HEK293 (cell line): ENCODE results near the gene CSNK1E.

Experiments used
- AEBP2 ChIP-seq: fragments of 450-650 bp; formaldehyde crosslinking; IDR thresholded peaks from 2 replicates; pipeline ENCODE4 v1.5.1; 2016; ENCODE audit warnings: missing biosample characterization, missing genetic modification characterization, borderline replicate concordance
- KLF16 ChIP-seq: fragments of 450-650 bp; formaldehyde crosslinking; IDR thresholded peaks from 2 replicates; pipeline ENCODE4 v1.5.1; 2017; ENCODE audit warnings: missing biosample characterization, missing genetic modification characterization
- RBAK ChIP-seq: fragments of 450-650 bp; formaldehyde crosslinking; IDR thresholded peaks from 2 replicates; pipeline ENCODE4 v1.5.1; 2016; ENCODE audit warnings: missing biosample characterization, missing genetic modification characterization
- ZNF704 ChIP-seq: fragments of 450-650 bp; formaldehyde crosslinking; IDR thresholded peaks from 2 replicates; pipeline ENCODE4 v1.5.1; 2016; ENCODE audit warnings: missing biosample characterization, missing genetic modification characterization
- TF ChIP-seq, protein P1 (sequence below): fragments of 450-650 bp; formaldehyde crosslinking; IDR thresholded peaks from 2 replicates; pipeline ENCODE4 v1.5.1; 2016; ENCODE audit warnings: missing biosample characterization, missing genetic modification characterization
- TF ChIP-seq, protein P2 (sequence below): fragments of 450-650 bp; formaldehyde crosslinking; IDR thresholded peaks from 2 replicates; pipeline ENCODE4 v1.5.1; 2016; ENCODE audit warnings: missing biosample characterization, missing genetic modification characterization, low read depth

DNA sequence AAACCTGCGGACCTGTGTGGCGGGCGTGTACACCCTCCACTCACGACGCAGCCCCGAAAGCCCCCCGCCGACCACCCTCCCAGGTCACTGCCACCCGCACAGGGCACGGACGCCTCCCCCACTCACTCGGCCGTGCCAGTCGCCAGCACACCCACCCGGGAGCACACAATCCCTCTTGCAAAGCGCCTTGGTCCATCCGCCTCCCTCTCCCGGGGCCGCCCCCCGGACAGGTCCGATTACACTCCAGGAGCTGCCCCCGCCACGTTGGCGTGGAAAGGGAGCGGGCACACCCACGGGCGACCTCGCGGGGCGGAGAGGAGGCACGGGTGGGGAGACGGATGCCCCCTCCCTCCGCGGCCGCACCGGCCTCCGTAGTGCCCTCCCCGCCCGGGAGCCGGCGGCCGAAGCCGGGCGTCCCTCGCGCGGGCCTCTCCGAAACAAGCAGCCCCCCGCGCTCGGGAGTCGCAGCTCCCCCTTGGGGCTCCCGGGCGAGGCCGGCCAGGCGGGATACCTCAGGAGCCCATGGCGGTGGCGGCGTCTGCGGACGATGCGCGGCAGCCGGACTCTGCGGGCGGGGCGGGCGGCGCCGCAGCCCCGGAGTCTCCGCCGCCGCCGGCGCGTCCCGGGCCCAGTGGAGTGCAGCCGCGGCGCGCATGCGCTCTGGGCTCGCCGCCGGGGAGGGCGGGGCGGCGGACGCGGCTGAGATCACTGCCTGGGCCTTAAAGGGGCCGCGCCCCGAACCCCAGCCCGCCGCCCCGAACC, 44.7 kb downstream of the CSNK1E start, which contains the start of gene TMEM184B:
- no peak for TF ChIP-seq RBAK
- TF ChIP-seq, protein P1, sequence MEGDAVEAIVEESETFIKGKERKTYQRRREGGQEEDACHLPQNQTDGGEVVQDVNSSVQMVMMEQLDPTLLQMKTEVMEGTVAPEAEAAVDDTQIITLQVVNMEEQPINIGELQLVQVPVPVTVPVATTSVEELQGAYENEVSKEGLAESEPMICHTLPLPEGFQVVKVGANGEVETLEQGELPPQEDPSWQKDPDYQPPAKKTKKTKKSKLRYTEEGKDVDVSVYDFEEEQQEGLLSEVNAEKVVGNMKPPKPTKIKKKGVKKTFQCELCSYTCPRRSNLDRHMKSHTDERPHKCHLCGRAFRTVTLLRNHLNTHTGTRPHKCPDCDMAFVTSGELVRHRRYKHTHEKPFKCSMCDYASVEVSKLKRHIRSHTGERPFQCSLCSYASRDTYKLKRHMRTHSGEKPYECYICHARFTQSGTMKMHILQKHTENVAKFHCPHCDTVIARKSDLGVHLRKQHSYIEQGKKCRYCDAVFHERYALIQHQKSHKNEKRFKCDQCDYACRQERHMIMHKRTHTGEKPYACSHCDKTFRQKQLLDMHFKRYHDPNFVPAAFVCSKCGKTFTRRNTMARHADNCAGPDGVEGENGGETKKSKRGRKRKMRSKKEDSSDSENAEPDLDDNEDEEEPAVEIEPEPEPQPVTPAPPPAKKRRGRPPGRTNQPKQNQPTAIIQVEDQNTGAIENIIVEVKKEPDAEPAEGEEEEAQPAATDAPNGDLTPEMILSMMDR (tag by site-specific recombination) = no peak
- TF ChIP-seq KLF16 = peak; percentile 61; the same call in 1 of the 2 replicates
- no peak for TF ChIP-seq ZNF704 (tag by site-specific recombination)
- TF ChIP-seq AEBP2 (tag by site-specific recombination) = no peak
- TF ChIP-seq, protein P2, sequence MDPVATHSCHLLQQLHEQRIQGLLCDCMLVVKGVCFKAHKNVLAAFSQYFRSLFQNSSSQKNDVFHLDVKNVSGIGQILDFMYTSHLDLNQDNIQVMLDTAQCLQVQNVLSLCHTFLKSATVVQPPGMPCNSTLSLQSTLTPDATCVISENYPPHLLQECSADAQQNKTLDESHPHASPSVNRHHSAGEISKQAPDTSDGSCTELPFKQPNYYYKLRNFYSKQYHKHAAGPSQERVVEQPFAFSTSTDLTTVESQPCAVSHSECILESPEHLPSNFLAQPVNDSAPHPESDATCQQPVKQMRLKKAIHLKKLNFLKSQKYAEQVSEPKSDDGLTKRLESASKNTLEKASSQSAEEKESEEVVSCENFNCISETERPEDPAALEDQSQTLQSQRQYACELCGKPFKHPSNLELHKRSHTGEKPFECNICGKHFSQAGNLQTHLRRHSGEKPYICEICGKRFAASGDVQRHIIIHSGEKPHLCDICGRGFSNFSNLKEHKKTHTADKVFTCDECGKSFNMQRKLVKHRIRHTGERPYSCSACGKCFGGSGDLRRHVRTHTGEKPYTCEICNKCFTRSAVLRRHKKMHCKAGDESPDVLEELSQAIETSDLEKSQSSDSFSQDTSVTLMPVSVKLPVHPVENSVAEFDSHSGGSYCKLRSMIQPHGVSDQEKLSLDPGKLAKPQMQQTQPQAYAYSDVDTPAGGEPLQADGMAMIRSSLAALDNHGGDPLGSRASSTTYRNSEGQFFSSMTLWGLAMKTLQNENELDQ (tag by site-specific recombination) = no peak
